Stimulated activated CD8-positive, alpha-beta memory T cell treated with anti-CD3 and anti-CD28 coated beads, Interleukin-7, amount 100 ng/mL, for 48 hours (primary cell): Measurements from ENCODE around the gene PEX5L.

Experiments
- DNase-seq, 2 donors: peaks; one replicate each; pipeline ENCODE4 v3.0.0-alpha.2; 2020; ENCODE audit warnings: low read depth in 1 of 2; ENCODE audit errors: extremely low read depth in 1 of 2

The PEX5L gene

DNA sequence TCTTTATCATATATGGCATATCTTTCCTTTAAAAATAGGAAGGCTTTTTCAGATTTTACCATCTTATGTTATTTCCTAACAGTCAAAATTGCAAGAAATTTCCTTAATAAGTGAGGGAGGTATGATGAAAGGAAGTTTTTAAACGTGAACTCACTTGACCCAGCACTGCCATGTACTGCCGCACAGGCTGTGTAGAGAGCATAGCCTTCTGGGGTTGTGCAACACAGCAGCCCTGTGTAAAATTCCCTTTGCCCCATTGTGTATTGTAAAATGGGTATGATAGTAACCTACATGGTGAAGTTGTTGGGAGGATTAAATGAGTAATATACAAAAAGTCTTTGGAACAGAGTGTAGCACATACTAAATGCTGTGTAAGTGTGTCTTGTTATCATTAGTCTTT lies 78.6 kb downstream of the PEX5L start:
- no peak for DNase-seq

DNA sequence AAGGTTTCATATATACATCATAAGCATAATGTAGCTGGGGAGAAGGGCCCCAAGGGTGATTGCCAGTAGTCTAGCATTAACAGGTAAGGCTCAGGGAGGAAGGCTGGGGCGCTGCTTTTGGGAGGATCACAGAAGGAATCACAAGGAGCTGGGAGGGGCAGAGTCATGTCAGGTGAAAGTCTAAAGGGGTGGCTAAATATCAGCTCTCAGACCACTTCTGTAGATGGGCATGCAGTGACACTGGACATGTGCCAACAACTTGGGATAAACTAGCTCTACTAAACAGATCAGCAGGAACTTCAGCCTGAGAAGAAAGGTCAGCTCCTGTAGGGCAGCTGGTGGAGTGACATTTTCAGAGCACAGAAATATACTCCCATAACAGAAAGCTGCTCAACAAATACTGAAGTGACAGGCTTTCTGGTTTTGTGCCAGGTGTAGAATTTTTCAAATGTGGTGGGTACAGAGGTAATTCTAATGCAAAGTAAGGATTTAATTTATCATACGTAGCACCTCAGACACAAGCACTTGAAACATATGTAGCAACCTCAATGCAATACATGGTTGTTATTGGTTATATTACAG lies 79.4 kb downstream of the PEX5L start:
- DNase-seq = no peak

DNA sequence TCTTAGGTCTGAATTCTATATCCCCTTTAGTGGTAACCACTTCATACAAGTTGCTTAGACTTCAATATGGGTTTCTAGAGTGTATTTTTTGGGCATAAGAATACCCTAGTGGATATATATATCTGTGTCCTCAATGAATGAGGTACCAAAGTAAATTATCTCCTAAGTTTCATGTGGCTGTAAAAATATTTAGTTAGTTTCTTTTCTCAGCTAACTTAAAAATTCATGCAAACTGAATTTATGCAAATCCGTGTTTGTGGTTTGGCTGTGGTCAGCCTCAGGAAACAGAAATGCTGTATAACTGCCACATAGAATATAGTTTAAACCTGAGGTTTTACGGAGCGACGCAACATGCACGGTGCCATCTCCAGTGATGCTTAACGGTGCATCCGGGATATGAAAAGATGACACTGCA lies 80.3 kb downstream of the PEX5L start:
- DNase-seq = no peak

DNA sequence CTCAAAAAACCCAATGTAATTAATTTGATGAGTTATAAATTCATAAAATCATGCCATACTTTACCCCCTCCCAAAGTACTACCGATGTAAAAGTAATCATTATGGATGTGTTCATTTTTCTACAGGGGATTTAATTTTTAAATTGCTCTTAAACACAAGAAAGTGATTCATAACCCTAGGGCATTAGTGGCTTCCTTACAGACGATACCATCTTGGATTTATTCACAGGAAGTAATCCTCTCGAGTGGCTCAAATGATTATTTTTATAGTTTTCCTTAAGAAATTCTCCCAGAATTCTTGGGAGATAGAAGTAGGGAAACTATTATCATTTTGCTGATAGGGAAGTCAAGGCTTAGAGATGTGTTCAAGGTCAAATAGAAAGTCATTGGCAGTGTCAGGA lies 80.9 kb downstream of the PEX5L start:
- no peak for DNase-seq

DNA sequence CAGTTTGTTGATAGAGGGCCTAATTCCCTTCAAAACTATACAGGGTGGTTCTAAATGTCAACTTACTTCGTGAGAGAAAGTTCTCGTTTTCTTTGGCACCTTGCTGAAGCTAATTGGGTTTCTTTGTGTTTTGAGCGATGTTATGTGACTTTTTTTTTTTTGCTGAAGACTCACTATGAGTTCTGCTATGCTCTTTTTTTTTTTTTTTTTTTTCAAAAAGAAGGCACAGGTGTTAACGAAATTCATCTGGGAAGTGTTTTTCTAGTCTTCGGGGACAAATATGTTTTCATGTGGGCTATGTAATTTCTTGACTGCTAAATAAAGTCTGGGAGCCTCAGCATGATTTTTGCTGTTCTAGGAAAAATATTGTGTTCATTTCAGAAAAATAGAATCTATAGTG lies 81.5 kb downstream of the PEX5L start:
- DNase-seq = no peak

DNA sequence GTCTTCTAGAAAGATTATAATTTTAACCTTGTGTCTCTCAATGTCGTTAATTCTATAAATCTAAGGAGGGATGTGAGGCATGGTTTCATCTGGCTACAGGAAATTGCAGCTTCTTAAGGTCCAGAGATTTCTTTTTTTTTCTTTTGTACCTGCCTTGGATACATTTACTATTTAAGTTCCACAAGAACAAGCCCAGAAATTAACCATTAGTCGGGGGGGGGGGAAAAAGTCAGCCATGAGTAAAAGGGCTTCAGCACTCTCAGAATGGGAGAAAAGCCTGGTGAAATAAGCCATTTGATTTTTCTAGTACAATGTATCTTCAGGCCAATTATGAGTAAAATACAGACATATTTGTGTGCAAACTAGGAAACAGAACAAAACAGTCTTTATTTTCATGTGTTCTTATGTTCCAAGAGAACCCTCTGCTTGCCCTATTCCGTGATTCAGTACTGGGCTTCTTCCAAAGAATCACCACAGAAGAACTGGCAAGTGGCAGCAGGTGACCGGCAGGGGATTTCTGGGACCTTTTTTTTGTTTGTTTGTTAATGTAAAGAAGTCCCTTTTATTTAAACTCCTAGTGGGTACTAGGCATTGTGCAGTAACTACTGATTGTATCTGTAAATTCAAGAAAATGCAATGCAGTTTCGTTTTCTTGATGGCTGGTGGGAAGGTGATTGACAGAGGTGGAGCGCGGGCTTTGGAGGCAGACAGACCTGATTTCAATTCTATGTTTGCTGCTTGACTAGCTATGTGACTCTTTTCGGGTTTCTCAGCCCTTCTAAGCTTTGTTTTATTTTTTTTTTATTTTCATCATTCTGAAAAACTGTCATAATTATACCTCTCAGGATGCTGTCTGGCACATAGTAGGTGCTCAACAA lies 82.5 kb downstream of the PEX5L start:
- no peak for DNase-seq

DNA sequence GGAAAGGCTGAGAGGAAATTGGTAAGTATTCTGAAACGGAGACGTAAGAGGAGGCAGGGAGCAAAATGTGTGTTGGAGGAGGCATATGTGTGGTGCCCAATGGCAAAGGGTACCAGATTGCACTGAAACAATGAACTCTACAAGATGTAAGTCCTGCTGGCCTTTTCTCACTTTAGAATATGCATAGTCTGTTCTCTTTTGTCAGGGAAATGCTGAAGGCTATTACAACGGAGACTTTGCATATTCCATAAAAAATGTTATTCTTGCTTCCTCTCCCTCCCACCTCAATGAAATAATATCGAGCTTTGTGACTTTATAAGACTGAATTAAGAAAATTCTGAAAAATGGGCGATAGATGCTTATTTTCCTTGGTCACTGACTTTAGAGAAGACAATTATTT lies 85.9 kb downstream of the PEX5L start:
- no peak for DNase-seq

DNA sequence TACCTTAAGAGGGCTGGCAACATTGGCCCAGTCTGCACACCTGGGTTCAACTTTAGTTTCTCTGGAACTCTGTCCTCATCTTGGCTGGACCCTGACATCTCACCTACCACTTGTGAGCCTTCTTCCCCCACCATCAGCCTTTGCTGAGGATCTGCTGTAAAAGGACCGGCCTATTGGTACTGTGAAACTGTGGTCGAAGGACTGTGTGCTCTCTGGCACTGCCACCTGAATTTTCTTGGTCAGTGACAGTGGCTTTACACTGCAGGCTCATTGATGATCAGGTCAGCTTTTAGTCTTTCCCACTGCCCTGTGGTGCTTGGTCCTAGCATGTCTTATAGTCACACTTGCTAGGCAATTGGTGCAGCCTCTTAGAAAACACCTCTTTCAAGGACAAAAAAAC lies 86.9 kb downstream of the PEX5L start:
- no peak for DNase-seq

DNA sequence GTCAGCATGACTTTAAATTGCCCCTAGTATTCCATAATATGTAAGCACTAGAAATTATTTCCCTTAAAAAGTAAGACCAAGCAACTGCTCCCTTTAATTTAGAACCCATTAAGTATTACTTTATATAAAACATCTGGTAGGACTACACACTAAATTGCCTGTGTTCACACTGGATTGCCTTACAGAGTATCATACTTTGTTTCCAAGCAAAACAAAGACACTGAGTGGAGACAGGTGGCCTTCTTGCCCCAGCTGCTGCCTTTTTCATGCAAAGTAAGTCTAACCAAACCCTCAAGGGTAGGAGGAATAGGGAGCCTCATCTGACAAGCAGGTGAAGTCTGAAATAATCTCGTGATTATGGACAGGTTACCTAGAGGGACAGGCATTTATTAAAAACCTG lies 87.3 kb downstream of the PEX5L start:
- DNase-seq = no peak

DNA sequence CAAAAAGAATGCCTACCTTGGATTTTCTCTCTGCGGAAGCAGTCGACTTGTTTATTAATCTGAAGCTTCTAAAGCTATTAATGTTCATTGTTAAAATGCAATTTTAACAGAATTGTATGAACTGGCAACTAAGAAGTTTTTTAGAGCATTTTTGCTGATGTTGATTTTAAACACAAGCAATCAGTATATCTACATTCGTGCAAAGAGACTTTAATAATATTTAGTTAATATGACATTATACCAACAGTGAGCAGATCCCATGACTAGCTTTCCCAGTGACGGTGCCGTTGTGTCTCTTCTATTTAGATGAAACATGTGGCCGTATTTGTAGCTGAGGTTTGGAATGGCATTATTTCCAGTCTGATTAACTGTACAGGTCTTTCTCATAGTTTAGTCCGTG lies 88.0 kb downstream of the PEX5L start:
- DNase-seq = no peak

DNA sequence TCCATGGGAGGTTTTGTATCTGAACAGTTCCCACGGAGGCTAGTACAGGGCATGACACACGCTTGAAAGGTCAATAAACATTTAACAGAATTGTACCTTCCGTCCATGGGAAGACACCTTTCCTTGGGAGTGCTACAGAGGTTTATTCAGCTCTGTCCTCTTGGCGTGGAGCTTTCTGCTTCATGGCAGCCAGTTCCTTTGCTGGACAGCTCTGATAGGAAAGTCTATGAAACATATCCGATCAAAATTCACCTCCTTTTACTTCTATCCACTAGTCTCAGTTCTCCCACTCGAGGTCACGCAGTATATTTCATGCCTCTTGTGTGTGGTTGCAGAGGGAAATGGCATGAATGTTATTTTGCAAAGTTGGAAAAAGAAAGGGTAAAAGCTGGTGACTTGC lies 91.2 kb downstream of the PEX5L start:
- no peak for DNase-seq

DNA sequence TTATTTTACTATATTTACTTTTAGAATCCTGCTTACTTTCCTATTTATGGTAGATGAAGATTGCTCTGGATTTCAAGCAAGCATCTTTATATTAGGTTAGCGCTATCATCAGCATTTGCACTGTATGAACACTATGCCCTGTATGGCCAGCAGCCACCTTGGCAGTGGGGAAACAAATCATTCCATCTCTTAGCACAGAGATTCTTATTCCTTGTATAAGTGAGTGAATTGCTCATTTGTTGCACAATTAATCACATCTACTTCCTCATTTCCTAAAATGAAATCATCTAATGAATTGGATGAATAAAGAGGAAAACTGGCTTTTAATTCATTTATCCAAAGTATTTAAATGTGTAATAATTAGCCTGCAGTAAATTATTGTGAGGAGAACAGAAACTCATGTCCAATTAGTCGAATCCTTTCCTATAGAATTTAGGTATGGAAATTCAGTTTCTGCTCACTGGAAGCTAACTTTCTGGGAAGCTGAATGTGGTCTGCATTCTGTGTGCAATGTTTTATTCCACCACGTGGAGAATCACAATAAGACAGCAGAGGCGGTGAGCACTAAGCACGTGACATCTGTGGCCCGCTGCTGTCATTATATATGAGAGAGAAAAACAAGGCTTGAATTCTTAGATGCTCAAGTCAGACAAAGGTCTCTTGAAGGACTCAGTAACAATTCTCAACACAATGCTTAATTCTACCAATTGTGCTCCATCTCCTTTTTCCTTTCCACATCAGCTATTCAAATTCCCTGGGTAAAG lies 93.4 kb downstream of the PEX5L start:
- no peak for DNase-seq

DNA sequence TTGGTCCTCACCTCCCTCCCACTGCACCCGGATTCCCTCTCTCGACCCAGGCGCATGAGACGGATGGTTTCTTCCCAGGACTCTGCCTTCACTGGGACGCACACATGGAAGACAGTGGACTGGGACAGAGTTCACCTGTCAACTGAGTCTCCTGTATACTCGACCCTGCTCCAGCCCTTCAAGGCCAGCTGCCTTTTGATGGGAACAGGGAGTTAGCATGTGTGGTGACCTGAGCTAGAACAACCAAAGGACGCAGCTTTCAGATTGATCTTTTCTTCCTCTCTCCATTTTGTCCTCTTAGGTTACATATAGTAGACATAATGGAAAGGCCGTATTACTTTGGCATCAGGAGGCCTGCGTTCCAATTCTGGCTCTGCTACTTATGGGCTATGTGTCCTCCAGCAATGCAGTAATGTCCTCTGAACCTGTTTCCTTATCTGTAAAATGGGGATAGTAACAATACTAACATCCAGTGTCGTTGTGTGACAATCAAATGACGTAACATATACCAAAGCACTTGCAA lies 94.1 kb downstream of the PEX5L start:
- no peak for DNase-seq

DNA sequence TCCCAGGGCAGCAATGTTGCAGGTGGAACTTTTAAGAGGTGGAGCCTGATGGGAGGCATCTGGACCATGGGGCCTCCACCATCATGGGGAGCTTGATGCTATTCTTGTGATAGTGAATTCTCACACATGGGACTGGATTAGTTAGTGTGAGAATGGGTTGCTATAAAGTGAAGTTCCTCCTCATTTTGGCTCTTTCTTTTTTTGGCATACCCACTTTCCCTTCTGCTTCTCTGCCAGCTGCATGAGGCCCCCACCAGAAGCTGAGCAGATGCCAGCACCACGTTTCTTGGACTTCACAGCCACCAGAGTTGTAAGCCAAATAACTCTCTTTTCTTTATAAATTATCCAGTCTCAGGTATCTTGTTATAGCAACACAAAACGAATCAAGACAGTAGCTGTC lies 101.0 kb downstream of the PEX5L start:
- no peak for DNase-seq

DNA sequence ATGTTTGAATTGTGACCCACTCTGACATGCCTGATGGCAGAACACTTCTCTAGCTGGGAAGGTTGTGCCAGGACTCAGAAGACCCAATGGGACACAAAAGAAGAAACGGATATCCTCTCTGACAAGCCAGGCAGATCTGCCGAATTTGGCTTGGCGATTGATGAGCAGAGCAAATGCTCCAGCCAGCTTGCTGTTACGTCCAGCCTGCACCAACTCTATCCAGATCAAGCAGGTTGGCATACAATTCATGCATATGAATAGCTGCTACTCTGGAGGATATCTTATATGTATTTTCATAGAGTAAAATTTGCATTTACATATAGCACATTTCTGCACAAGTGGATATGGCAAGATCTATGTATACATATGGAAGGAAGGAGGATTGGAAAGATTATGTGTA lies 102.8 kb downstream of the PEX5L start:
- DNase-seq = no peak

DNA sequence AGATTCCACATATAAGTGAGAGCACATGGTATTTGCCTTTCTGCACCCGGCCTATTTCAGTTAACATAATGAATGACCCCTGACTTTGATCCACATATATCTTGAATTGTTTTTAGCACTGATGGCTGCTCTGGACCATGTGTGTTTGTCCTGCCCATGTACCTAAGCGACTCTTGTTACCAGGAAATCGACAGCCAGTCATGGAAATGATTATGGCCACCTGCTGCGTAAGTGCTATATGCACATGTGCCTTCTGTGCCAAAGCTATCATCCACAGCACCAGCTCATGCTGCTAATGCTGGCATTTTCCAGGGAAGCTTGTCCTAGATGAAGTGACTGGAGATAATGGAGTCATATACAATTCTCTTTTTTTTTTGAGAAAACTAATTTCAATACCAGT lies 103.7 kb downstream of the PEX5L start:
- no peak for DNase-seq

DNA sequence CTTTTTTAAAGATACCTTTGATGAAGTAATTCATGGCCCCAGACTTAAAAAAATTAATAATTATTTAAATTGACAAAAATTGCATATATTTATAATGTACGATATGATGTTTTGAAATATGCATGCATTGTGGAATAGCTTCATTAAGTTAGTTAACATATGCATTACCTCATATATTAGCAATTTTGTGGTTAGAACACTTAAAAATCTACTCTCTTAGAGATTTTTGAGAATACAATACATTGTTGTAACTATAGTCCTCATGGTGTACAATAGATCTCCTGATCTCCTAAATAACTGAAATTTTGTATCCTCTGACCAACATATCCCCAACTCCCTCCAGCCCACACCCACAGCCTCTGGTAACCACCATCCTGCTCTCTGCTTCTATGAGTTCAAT lies 104.1 kb downstream of the PEX5L start:
- no peak for DNase-seq

DNA sequence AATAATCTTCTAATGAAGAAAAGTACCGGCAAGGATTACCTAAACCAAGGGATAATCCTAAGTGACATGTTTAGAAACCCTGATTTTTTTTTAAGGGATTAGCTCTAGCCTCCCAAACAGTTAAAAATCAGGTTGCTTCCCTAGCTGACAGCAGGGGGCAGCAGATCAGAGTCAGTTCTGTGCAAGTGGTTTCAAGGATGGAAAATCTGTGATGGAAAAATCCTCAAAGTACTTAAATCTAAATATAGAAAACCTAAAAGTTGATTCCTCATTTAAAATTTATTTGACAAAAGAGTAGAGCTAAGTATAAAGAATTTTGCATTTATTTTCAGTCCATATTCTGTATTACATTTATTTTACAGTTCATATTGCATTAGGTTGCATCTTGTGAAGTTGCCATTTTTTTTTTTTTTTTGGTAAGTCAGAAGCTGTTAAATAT lies 107.6 kb downstream of the PEX5L start:
- peak in 1 of 2 donors; percentile 11 for DNase-seq

DNA sequence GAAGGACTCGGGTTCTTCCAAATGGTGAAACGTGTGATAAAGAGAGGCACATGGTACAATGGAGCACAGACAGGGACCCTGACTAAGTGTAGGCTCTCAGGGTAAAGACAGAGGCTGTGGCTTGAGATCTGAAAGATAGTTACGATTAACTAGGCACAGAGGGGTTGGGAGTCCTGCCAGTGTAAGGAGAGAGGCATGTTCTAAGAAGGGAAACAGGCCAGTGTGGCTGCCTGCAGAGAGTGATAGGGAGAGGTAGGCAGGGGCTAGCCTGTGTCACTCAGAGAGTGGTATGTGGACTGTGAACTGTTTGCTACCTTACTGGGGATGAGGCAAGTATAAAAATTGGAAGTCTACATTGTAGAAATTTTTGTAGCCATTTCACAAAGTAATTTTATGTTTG lies 109.5 kb downstream of the PEX5L start:
- DNase-seq = no peak

DNA sequence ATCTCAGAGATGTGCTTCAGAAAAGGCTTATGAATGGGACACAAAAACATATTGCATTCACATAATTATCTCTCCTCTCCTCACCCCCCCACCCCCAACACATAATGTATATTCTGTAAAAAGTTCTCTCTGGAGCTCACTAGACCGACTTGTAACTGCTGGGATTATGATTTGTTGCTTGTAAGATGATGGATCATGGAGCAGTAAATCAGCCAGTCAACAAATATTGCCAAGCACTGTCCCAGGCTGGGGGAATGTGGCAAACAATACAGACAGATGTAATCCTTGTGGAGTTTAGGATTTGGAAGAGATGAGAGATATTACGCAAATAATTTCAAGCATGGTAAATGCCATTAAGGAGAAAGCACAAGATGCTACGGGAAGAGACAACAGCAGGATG lies 114.8 kb downstream of the PEX5L start:
- no peak for DNase-seq

DNA sequence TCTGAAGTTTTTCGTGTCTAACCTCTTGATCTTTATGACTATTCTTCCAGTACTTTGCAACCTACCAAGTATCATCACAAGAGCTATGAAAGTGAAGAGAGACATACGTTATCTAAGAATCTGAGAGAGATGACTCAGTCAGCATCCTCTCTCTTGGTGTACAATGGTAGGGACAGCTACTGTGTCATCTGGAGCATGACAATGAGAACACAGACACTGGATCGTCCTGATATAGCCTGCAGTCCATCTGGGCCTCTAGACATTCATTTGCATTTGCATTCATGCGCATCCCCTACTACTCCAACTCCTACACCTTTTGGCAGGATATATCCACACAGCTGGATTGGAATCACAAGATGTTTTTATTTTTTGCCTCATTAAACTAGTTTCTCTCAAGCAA lies 115.2 kb downstream of the PEX5L start:
- DNase-seq = no peak
